WTC11 (cell line): ENCODE results near the gene LBX2.

ENCODE experiments used
- CTCF ChIP-seq: fragments of 200-600 bp; IDR thresholded peaks from 2 replicates; pipeline ENCODE4 v1.8.0; 2022; ENCODE audit warnings: antibody characterized with exemption
- ETV6 ChIP-seq: sonication (generic); formaldehyde crosslinking; IDR thresholded peaks from 2 replicates; pipeline ENCODE4 v1.8.1; 2022; ENCODE audit warnings: mild to moderate bottlenecking, missing genetic modification reagents
- FOXK1 ChIP-seq: sonication (generic); formaldehyde crosslinking; IDR thresholded peaks from 2 replicates; pipeline ENCODE4 v1.8.0; 2022; ENCODE audit warnings: mild to moderate bottlenecking, moderate library complexity, missing genetic modification reagents
- KAT7 ChIP-seq: sonication (generic); formaldehyde crosslinking; IDR thresholded peaks from 2 replicates; pipeline ENCODE4 v1.8.1; 2023; ENCODE audit warnings: missing genetic modification reagents, mild to moderate bottlenecking, borderline replicate concordance
- RELA ChIP-seq: sonication (generic); formaldehyde crosslinking; IDR thresholded peaks from 2 replicates; pipeline ENCODE4 v1.8.1; 2022; ENCODE audit warnings: missing genetic modification reagents, mild to moderate bottlenecking, borderline replicate concordance
- USF2 ChIP-seq: sonication (generic); formaldehyde crosslinking; IDR thresholded peaks from 2 replicates; pipeline ENCODE4 v1.8.1; 2023; ENCODE audit warnings: mild to moderate bottlenecking, missing genetic modification reagents, moderate library complexity

GRCh38 chr2:74540291-74540690, 40.9 kb upstream of the LBX2 start:
- TF ChIP-seq USF2 (CRISPR knock-in tag) (no peak), CTCF (no peak), KAT7 (CRISPR knock-in tag) (no peak), RELA (no peak), ETV6 (CRISPR knock-in tag) (no peak), FOXK1 (CRISPR knock-in tag) (no peak)
